Lung (tissue), 12 donors: ENCODE results near the gene TBCD. TPM values are rescaled to one million over a fixed set of nuclear protein-coding genes. Genes with fewer than 3 reads are reported as not detected.
"Not testable (repeated sequence)": the region's sequence is repeated elsewhere in the genome, so short reads cannot be mapped to it uniquely, and the experiment has no call there.

ENCODE experiments used
- ATAC-seq: fragments of 200-7000 bp; cut with Tn5 transposase; one replicate; pipeline ENCODE4 v1.9.1; 2020; ENCODE audit warnings: moderate number of reproducible peaks; ENCODE audit not compliant: insufficient read depth, low FRiP score
- DNase-seq, 3 donors: peaks; one replicate each; pipeline ENCODE4 v3.0.0-alpha.2; 2013 to 2017
- H3K27ac ChIP-seq, 2 donors: one replicate each; pipeline ENCODE4 v1.5.1; 2013; ENCODE audit warnings: mild to moderate bottlenecking in 2 of 2, moderate library complexity in 2 of 2, control low read depth in 1 of 2, inconsistent platforms in 1 of 2, low read depth in 1 of 2, low read length in 1 of 2
- H3K27me3 ChIP-seq, 3 donors: one replicate each; pipeline ENCODE4 v1.5.1; 2013; ENCODE audit warnings: low read length in 2 of 3; ENCODE audit not compliant: control insufficient read depth in 3 of 3, insufficient read depth in 3 of 3
- H3K36me3 ChIP-seq, 4 donors: one replicate each; pipeline ENCODE4 v1.5.1; 2013; ENCODE audit warnings: low read length in 4 of 4, mild to moderate bottlenecking in 1 of 4, moderate library complexity in 1 of 4; ENCODE audit not compliant: control insufficient read depth in 4 of 4, insufficient read depth in 4 of 4
- H3K4me1 ChIP-seq, 5 donors: one replicate each; pipeline ENCODE4 v1.5.1; 2013; ENCODE audit warnings: low read length in 5 of 5, mild to moderate bottlenecking in 2 of 5, moderate library complexity in 1 of 5; ENCODE audit not compliant: control insufficient read depth in 5 of 5, insufficient read depth in 5 of 5
- H3K4me3 ChIP-seq: one replicate; pipeline ENCODE4 v1.5.1; 2013; ENCODE audit warnings: mild to moderate bottlenecking, control low read depth, moderate library complexity
- H3K9ac ChIP-seq, 2 donors: one replicate each; pipeline ENCODE4 v1.5.1; 2013; ENCODE audit warnings: low read length in 2 of 2, control low read depth in 1 of 2; ENCODE audit not compliant: insufficient read depth in 1 of 2
- H3K9me3 ChIP-seq, 4 donors: one replicate each; pipeline ENCODE4 v1.5.1; 2013; ENCODE audit warnings: low read length in 3 of 4, mild to moderate bottlenecking in 1 of 4, moderate library complexity in 1 of 4; ENCODE audit not compliant: control insufficient read depth in 4 of 4, insufficient read depth in 3 of 4
- WGBS, 2 donors: extraction: QIAGEN DNeasy Blood & Tissue Kit; methylation state at CpG; one replicate each; pipeline ENCODE4 v1.1.7; 2013; 5-methylcytosine and 5-hydroxymethylcytosine counted together
- polyA plus RNA-seq, 2 donors: library from polyadenylated mRNA; stranded (reverse); fragments of 200-250 nt; gene quantifications; one replicate each; pipeline ENCODE4 v1.2.1, GENCODE V29; 2013
- total RNA-seq, 2 donors: library from RNA; depleted of rRNA in 1 of 2; stranded (reverse); fragments of >200 nt in 1 of 2; gene quantifications; one replicate each; pipeline ENCODE4 v1.2.1, GENCODE V29; 2014 to 2021
- TF ChIP-seq, protein P1 (sequence below): IDR thresholded peaks from 2 replicates; pipeline ENCODE4 v1.5.1; 2012; ENCODE audit warnings: mild to moderate bottlenecking; ENCODE audit errors: control extremely low read depth, extremely low read depth
- donor health status: control.
- donor health status: control.
- donor health status: Bipolar disorder and iron deficiency.
- donor health status: healthy.
- donor health status: DM: yes; HTN: yes; CAD: no.

TBCD gene
- total and polyA plus RNA-seq, 4 donors, result 57.6 to 119 (median 90.3) TPM

DNA sequence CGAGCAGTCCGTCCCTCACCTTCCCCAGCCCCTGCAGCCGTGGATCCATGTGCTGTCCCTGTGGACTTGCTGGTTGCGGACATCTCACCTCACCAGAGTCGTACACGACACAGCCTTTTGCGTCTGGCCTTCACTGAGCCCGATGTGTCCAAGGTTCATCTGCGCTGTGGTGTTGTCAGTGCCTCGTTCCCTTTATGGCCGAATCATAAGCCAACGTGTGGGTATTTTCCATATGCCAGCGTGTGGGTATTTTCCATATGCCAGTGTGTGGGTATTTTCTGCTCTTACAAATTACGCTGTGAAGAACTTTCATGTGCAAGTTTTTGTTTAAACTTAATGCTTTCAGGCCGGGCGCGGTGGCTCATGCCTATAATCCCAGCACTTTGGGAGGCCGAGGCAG is 31.6 kb downstream of the TBCD start:
- DNase-seq (no peak), ATAC-seq (no peak)
- WGBS, 2 donors, result 96 to 97% methylated on average over 18 of the region's 18 CpGs
- Histone ChIP-seq H3K9ac (no peak overlapping the region), H3K9me3 (no peaks in the 10 kb centered on the region), H3K36me3 (peaks cover 0 to 8% (median 4%) of the 10 kb centered on the region in 4 donors), H3K27ac (no peak overlapping the region), H3K27me3 (no peaks in the 10 kb centered on the region), H3K4me1 (peaks cover 0 to 5% (median 0%) of the 10 kb centered on the region in 5 donors), H3K4me3 (no peak overlapping the region)
- TF ChIP-seq, protein P1, sequence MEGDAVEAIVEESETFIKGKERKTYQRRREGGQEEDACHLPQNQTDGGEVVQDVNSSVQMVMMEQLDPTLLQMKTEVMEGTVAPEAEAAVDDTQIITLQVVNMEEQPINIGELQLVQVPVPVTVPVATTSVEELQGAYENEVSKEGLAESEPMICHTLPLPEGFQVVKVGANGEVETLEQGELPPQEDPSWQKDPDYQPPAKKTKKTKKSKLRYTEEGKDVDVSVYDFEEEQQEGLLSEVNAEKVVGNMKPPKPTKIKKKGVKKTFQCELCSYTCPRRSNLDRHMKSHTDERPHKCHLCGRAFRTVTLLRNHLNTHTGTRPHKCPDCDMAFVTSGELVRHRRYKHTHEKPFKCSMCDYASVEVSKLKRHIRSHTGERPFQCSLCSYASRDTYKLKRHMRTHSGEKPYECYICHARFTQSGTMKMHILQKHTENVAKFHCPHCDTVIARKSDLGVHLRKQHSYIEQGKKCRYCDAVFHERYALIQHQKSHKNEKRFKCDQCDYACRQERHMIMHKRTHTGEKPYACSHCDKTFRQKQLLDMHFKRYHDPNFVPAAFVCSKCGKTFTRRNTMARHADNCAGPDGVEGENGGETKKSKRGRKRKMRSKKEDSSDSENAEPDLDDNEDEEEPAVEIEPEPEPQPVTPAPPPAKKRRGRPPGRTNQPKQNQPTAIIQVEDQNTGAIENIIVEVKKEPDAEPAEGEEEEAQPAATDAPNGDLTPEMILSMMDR, result no peak

DNA sequence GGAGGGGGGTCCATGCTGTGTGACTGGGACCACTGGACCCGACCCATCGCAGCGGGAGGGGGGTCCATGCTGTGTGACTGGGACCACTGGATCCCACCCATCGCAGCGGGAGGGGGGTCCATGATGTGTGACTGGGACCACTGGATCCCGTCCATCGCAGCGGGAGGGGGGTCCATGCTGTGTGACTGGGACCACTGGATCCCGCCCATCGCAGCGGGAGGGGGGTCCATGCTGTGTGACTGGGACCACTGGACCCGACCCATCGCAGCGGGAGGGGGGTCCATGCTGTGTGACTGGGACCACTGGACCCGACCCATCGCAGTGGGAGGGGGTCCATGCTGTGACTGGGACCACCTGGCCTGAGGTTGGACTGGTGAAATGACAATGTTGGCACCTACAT is 33.7 kb downstream of the TBCD start:
- H3K27me3 ChIP-seq, H3K4me3 ChIP-seq, H3K9me3 ChIP-seq, H3K4me1 ChIP-seq, H3K9ac ChIP-seq, ATAC-seq, H3K27ac ChIP-seq, DNase-seq: not testable (repeated sequence)
- WGBS, 2 donors, result 97 to 98% methylated on average over 15 to 16 of the region's 16 CpGs
- peaks cover 0 to 13% (median 4%) of the 10 kb centered on the region in 4 donors for H3K36me3 ChIP-seq

DNA sequence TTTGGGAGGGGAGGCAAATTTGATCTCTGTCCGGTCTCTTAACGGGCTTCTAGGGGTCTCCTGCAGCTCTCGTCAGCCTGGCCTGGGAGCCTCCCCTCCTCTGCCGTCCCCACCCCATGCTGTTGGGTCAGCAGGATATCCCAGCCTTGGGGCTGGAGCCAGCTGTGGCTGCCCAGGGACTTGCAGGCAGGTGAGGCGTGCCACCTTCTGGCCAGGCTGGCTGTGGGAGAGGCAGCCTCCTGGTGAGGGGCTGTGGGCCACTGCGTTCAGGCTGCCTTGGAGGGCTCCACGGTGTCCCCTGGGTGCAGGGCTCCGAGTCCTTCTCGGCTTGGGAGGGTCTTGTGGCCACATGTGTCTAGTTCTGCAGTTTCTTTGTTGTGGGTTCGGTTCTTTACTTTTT is 34.6 kb downstream of the TBCD start:
- ATAC-seq (no peak), DNase-seq (no peak)
- Histone ChIP-seq H3K9me3 (no peaks in the 10 kb centered on the region), H3K27me3 (no peaks in the 10 kb centered on the region), H3K4me1 (peaks cover 0 to 5% (median 0%) of the 10 kb centered on the region in 5 donors), H3K4me3 (no peak overlapping the region), H3K9ac (no peak overlapping the region), H3K27ac (no peak overlapping the region), H3K36me3 (peaks cover 0 to 14% (median 6%) of the 10 kb centered on the region in 4 donors)
- WGBS, 2 donors, result 89 to 96% methylated on average over 10 of the region's 10 CpGs
- TF ChIP-seq, protein P1, result no peak

DNA sequence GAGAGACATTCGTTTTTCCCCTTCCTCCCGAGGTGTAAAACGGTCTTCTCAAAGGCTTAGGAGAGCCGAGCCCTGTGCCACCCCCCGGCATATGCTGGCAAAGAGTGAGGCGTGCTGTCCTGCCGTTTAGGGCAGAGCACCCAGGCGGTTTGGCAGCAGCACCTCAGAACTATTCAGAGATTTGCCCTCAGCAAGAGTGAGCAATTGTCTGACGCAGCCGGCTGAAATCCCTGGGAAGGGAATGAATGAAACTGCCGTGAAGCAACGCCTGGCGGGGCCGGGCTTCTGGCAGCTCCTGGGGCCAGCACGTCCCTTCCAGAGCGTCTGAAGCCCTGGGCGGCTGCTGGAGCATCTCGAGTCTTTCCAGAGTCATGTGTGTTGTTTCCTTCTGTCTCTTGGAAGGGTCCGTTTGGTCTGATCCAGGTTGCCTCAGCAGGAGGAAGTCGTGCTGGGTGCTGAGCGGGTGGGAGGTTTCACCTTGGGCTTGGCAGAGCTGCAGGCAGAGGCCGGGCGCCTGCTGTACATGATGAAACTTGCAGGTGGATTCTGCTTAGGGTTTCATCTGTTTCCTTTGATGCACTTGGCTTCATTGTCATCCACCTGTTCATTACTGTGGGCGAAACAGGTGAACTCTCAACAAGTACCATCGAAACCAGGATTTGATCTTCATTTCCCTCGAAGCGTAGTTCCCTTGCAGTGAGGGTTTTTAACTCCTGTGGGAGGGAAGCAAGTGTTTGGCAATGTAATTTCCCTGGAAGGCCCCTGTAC is 35.4 kb downstream of the TBCD start:
- DNase-seq (no peak), ATAC-seq (no peak)
- peaks cover 0 to under 1% (median 0%) of the 10 kb centered on the region in 5 donors for H3K4me1 ChIP-seq
- WGBS, 2 donors, result 89% methylated on average over 27 of the region's 27 CpGs
- no peak overlapping the region for H3K9ac ChIP-seq
- peaks cover 0 to 17% (median 6%) of the 10 kb centered on the region in 4 donors for H3K36me3 ChIP-seq
- no peak overlapping the region for H3K4me3 ChIP-seq
- H3K27me3 ChIP-seq, result no peaks in the 10 kb centered on the region
- H3K9me3 ChIP-seq, result no peaks in the 10 kb centered on the region
- TF ChIP-seq, protein P1, result no peak
- no peak overlapping the region for H3K27ac ChIP-seq
